Measurements from ENCODE around the gene XRN1. TPM values are rescaled to one million over a fixed set of nuclear protein-coding genes. Genes with fewer than 3 reads are reported as not detected.
"Not testable (repeated sequence)": the region's sequence is repeated elsewhere in the genome, so short reads cannot be mapped to it uniquely, and the experiment has no call there.

The XRN1 gene
- total RNA-seq, 1 donor from 2014 or later, result 23.5 TPM

DNA sequence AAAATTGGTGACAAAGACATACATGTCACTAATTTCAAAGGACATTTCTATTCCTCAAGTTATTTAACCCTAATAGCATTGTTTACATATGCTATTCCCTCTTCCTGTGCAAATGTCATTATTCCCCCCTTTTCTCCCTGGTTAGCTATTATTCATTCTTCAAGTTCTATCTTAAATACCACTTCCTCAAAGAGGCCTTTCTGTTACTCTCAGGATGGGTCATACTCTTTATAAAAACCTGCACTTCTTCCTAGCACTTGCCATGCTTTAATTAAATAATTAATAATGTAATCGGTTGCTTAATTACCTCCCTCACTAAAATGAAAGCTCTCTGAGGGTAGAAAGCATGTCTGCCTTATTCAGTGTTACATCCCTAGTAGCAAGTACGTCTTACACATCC lies 88.5 kb downstream of the XRN1 start:
- H3K36me3 Mint-ChIP-seq (ENCODE audit: low read depth), result peaks cover 19% of the 10 kb centered on the region
- no peak for DNase-seq (ENCODE audit: low read depth, low spot score)

GRCh38 chr3:142356818-142357217 lies 91.0 kb downstream of the XRN1 start:
- DNase-seq (ENCODE audit: low read depth, low spot score), result no peak
- Mint-ChIP-seq H3K27me3 (ENCODE audit: low read depth) (no peaks in the 10 kb centered on the region), H3K9me3 (no peaks in the 10 kb centered on the region), H3K4me3 (no peak overlapping the region), H3K4me1 (no peaks in the 10 kb centered on the region), H3K36me3 (ENCODE audit: low read depth) (peaks cover 35% of the 10 kb centered on the region), H3K27ac (ENCODE audit: unreplicated experiment) (no peak overlapping the region)
- TF ChIP-seq, protein P1, sequence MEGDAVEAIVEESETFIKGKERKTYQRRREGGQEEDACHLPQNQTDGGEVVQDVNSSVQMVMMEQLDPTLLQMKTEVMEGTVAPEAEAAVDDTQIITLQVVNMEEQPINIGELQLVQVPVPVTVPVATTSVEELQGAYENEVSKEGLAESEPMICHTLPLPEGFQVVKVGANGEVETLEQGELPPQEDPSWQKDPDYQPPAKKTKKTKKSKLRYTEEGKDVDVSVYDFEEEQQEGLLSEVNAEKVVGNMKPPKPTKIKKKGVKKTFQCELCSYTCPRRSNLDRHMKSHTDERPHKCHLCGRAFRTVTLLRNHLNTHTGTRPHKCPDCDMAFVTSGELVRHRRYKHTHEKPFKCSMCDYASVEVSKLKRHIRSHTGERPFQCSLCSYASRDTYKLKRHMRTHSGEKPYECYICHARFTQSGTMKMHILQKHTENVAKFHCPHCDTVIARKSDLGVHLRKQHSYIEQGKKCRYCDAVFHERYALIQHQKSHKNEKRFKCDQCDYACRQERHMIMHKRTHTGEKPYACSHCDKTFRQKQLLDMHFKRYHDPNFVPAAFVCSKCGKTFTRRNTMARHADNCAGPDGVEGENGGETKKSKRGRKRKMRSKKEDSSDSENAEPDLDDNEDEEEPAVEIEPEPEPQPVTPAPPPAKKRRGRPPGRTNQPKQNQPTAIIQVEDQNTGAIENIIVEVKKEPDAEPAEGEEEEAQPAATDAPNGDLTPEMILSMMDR (conservative IDR thresholded peaks at IDR 0.05), result no peak

More for the DNA sequence above, 88.5 kb downstream of the XRN1 start:
- H3K27ac Mint-ChIP-seq (ENCODE audit: unreplicated experiment), result no peak overlapping the region
- no peak overlapping the region for H3K4me3 Mint-ChIP-seq
- H3K9me3 Mint-ChIP-seq, result no peaks in the 10 kb centered on the region
- H3K27me3 Mint-ChIP-seq (ENCODE audit: low read depth), result no peaks in the 10 kb centered on the region
- TF ChIP-seq, protein P1 (conservative IDR thresholded peaks at IDR 0.05), result no peak
- no peaks in the 10 kb centered on the region for H3K4me1 Mint-ChIP-seq

- H3K27me3 Mint-ChIP-seq (ENCODE audit: low read depth), result no peaks in the 10 kb centered on the region
These were observed 92.1 kb downstream of the XRN1 start for GRCh38 chr3:142355692-142356091.

DNA sequence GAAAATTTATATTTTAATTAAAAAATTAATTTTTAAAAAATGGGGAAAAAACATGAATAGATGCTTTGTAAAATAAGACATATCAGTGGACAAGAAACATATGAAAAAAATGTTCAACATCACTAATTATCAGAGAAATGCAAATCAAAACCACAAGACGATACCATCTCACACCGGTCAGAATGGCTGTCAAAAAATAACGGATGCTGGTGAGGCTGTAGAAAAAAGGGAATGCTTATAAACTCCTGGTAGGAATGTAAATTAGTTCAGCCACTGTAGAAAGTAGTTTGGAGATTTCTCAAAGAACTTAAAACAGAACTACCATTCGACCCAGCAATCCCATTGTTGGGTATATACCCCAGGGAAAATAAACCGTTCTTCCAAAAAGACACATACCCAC lies 93.8 kb downstream of the XRN1 start:
- TF ChIP-seq, protein P1 (conservative IDR thresholded peaks at IDR 0.05), result no peak
- Mint-ChIP-seq H3K27ac (ENCODE audit: unreplicated experiment) (no peak overlapping the region), H3K36me3 (ENCODE audit: low read depth) (peaks cover 33% of the 10 kb centered on the region), H3K4me3 (no peak overlapping the region), H3K9me3 (no peaks in the 10 kb centered on the region), H3K4me1 (no peaks in the 10 kb centered on the region), H3K27me3 (ENCODE audit: low read depth) (no peaks in the 10 kb centered on the region)
- no peak for DNase-seq (ENCODE audit: low read depth, low spot score)

More at GRCh38 chr3:142355692-142356091, 92.1 kb downstream of the XRN1 start:
- TF ChIP-seq, protein P1 (conservative IDR thresholded peaks at IDR 0.05), result no peak
- DNase-seq (ENCODE audit: low read depth, low spot score), result no peak
- Mint-ChIP-seq H3K4me3 (no peak overlapping the region), H3K36me3 (ENCODE audit: low read depth) (peaks cover 35% of the 10 kb centered on the region), H3K9me3 (no peaks in the 10 kb centered on the region), H3K4me1 (no peaks in the 10 kb centered on the region), H3K27ac (ENCODE audit: unreplicated experiment) (no peak overlapping the region)

- TF ChIP-seq, protein P1 (conservative IDR thresholded peaks at IDR 0.05), result no peak
- Mint-ChIP-seq H3K36me3 (ENCODE audit: low read depth) (peaks cover 33% of the 10 kb centered on the region), H3K9me3 (no peaks in the 10 kb centered on the region), H3K27me3 (ENCODE audit: low read depth) (no peaks in the 10 kb centered on the region), H3K27ac (ENCODE audit: unreplicated experiment) (no peak overlapping the region), H3K4me3 (no peak overlapping the region), H3K4me1 (no peaks in the 10 kb centered on the region)
- no peak for DNase-seq (ENCODE audit: low read depth, low spot score)
These were observed 94.3 kb downstream of the XRN1 start for GRCh38 chr3:142353571-142353970.

DNA sequence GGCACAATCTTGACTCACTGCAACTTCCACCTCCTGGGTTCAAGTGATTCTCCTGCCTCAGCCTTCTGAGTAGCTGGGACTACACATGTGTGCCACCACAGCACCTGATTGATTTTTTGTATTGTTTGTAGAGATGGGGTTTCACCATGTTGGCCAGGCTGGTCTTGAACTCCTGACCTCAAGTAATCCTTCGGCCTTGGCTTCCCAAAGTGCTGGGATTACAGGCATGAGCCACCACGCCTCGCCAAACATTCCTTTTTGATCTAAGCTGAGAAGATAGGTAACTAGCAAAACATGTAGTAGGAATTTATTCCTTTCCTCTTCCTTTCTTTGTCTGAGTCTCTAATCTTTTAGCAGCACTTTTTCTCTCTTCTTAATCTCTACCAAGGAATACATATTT lies 95.1 kb downstream of the XRN1 start:
- not testable (repeated sequence) for H3K27ac Mint-ChIP-seq (ENCODE audit: unreplicated experiment); DNase-seq (ENCODE audit: low read depth, low spot score); H3K4me1 Mint-ChIP-seq; H3K27me3 Mint-ChIP-seq (ENCODE audit: low read depth); H3K4me3 Mint-ChIP-seq; H3K9me3 Mint-ChIP-seq
- peaks cover 33% of the 10 kb centered on the region for H3K36me3 Mint-ChIP-seq (ENCODE audit: low read depth)
